ENCODE results near the gene KYAT1.

The KYAT1 gene

GRCh38 chr9:128835246-128836210 lies 46.2 kb downstream of the KYAT1 start:
- DNase-seq, result no peak

- DNase-seq, result no peak
Measured at GRCh38 chr9:128833696-128834095, 48.1 kb downstream of the KYAT1 start.

GRCh38 chr9:128829477-128830251 lies 52.1 kb downstream of the KYAT1 start, which contains the start of gene SPOUT1:
TSS of gene SPOUT1 (minus strand) at chr9:128829794. CDS start at chr9:128829780, 14 bp downstream.
- DNase-seq, result peak; percentile 94

- DNase-seq, result no peak
Measured at GRCh38 chr9:128828719-128829452, 52.9 kb downstream of the KYAT1 start.

- no peak for DNase-seq
Measured at GRCh38 chr9:128828267-128828666, 53.5 kb downstream of the KYAT1 start.

- no peak for DNase-seq
Measured at GRCh38 chr9:128825923-128826700, 55.6 kb downstream of the KYAT1 start.

GRCh38 chr9:128824911-128825310 lies 56.8 kb downstream of the KYAT1 start:
- DNase-seq, result no peak

- no peak for DNase-seq
Measured at GRCh38 chr9:128823903-128824406, 57.8 kb downstream of the KYAT1 start.

GRCh38 chr9:128823362-128823902 lies 58.3 kb downstream of the KYAT1 start:
- DNase-seq, result no peak

- no peak for DNase-seq
Measured at GRCh38 chr9:128822407-128823042, 59.2 kb downstream of the KYAT1 start.

GRCh38 chr9:128821584-128822406 lies 60.0 kb downstream of the KYAT1 start:
- no peak for DNase-seq

- no peak for DNase-seq
Measured at GRCh38 chr9:128820665-128821583, 60.8 kb downstream of the KYAT1 start.

- no peak for DNase-seq
Measured at GRCh38 chr9:128819716-128820664, 61.8 kb downstream of the KYAT1 start.

GRCh38 chr9:128818839-128819715 lies 62.7 kb downstream of the KYAT1 start:
- DNase-seq, result peak; percentile 59

GRCh38 chr9:128818099-128818838 lies 63.5 kb downstream of the KYAT1 start, which contains the start of gene ENDOG:
TSS of gene ENDOG (plus strand) at chr9:128818500. CDS start at chr9:128818685, 185 bp downstream.
- peak; percentile 98 for DNase-seq

- DNase-seq, result no peak
Measured at GRCh38 chr9:128810873-128811272, 70.9 kb downstream of the KYAT1 start.
